A673 (cell line): ENCODE results near the gene HSPA6.
"Not testable (repeated sequence)": the region's sequence is repeated elsewhere in the genome, so short reads cannot be mapped to it uniquely, and the experiment has no call there.

Source experiments
- CTCF ChIP-seq: fragments of 300-800, 200-600 bp; sonication (generic); conservative IDR thresholded peaks from 2 replicates; pipeline ENCODE4 v1.5.1; 2017; ENCODE audit warnings: low read depth, mild to moderate bottlenecking, antibody characterized with exemption, low read length, moderate library complexity, mixed read lengths
- EZH2 ChIP-seq: fragments of 200-600 bp; sonication (generic); IDR thresholded peaks from 2 replicates; pipeline ENCODE4 v1.6.1; 2017; ENCODE audit warnings: borderline replicate concordance, low read depth, mild to moderate bottlenecking, mixed read lengths, antibody characterized with exemption, low read length; ENCODE audit not compliant: poor library complexity, severe bottlenecking

DNA sequence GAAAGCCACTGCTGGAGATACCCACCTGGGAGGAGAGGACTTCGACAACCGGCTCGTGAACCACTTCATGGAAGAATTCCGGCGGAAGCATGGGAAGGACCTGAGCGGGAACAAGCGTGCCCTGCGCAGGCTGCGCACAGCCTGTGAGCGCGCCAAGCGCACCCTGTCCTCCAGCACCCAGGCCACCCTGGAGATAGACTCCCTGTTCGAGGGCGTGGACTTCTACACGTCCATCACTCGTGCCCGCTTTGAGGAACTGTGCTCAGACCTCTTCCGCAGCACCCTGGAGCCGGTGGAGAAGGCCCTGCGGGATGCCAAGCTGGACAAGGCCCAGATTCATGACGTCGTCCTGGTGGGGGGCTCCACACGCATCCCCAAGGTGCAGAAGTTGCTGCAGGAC is 981 bp downstream of the HSPA6 start:
- TF ChIP-seq CTCF, EZH2: not testable (repeated sequence)
